ENCODE data around the gene IKZF2. TPM values are rescaled to one million over a fixed set of nuclear protein-coding genes. Genes with fewer than 3 reads are reported as not detected.

The IKZF2 gene
- total and polyA plus RNA-seq, 9 donors, result 0.52 to 7.4 (median 5.0) TPM

DNA sequence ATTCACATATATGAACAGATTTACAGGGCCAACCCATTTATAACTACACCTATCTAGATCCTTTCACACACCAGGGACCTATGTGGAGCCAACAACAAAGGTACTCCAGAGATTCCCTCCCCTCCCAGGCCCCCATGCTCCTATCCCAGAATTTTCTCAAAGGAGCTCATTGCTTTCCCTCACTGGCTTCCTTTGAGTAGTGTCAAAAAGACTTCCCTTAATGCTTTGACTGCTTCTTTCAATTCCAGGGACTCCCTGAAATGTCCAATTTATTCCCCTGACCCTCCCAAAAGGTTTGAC is 46.6 kb downstream of the IKZF2 start:
- Histone ChIP-seq H3K27ac (no peak overlapping the region), H3K4me1 (ENCODE audit: insufficient read depth) (peaks cover 1% of the 10 kb centered on the region), H3K36me3 (no peaks in the 10 kb centered on the region), H3K9me3 (no peaks in the 10 kb centered on the region), H3K27me3 (no peaks in the 10 kb centered on the region), H3K4me3 (no peak overlapping the region)
- intact Hi-C loops (cut with DNase I), result no loop called here
- TF ChIP-seq CTCF (IDR thresholded peaks at IDR 0.05) (no peak), POLR2A (IDR thresholded peaks at IDR 0.05) (no peak), EP300 (IDR thresholded peaks at IDR 0.05) (no peak)
- no peak for DNase-seq

DNA sequence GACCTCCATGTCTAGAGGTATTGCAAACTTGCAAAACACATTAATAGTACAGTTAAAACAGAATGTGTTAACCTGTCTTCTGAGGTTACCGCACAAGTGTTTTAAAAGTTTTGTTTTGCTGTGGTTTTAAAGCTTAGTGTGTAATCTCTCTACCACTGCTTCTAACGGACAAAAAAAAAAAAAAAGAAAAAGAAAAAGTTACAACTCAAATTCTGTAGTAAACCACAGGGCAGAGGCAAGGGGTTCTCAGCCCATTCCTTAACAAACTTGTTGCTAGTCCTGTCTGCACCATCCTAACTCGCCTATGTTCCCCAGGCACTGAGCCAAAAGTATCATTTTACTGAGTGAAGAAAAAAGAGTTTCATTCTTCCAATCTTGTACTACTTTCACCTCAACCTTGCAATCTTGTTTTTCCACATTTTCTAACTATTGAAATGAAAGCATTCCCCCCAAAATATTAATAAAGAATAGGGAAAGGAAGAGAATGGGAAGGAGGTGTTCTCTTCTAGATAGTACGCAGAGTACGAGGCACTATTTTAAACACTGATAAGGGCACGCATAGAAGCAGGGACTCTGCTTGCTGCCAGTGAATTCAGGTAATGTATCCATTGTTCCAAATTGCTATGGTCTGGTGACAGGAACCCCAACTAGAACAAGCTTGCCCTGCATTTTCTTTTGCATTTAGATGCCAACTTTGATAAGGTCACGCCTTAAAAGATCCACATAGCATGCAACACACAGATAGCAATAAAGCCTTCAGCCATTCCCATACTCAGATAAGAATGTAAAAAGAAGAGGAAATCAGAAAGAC is 47.1 kb downstream of the IKZF2 start:
- H3K9me3 ChIP-seq, result no peaks in the 10 kb centered on the region
- H3K27ac ChIP-seq, result no peak overlapping the region
- no peaks in the 10 kb centered on the region for H3K36me3 ChIP-seq
- no peaks in the 10 kb centered on the region for H3K27me3 ChIP-seq
- no peak for TF ChIP-seq EP300 (IDR thresholded peaks at IDR 0.05)
- no peak for TF ChIP-seq POLR2A (IDR thresholded peaks at IDR 0.05)
- no peak for TF ChIP-seq CTCF (IDR thresholded peaks at IDR 0.05)
- H3K4me3 ChIP-seq, result no peak overlapping the region
- no peak for DNase-seq
- WGBS, 3 donors, result 26 to 43% (median 37%) methylated on average over 7 of the region's 7 CpGs
- peaks cover 1% of the 10 kb centered on the region for H3K4me1 ChIP-seq (ENCODE audit: insufficient read depth)
- intact Hi-C loops (cut with DNase I), result no loop called here

GRCh38 chr2:213101692-213102460 is 49.5 kb downstream of the IKZF2 start:
- TF ChIP-seq POLR2A (IDR thresholded peaks at IDR 0.05) (no peak), EP300 (IDR thresholded peaks at IDR 0.05) (no peak), CTCF (IDR thresholded peaks at IDR 0.05) (no peak)
- H3K4me3 ChIP-seq, result no peak overlapping the region
- intact Hi-C loops (cut with DNase I), result no loop called here
- H3K27ac ChIP-seq, result no peak overlapping the region
- DNase-seq, result no peak
- no peaks in the 10 kb centered on the region for H3K9me3 ChIP-seq
- no peaks in the 10 kb centered on the region for H3K27me3 ChIP-seq
- peaks cover 1% of the 10 kb centered on the region for H3K4me1 ChIP-seq (ENCODE audit: insufficient read depth)
- WGBS, 3 donors, result 93 to 96% (median 93%) methylated on average over 5 of the region's 5 CpGs
- no peaks in the 10 kb centered on the region for H3K36me3 ChIP-seq

- Histone ChIP-seq H3K9me3 (no peaks in the 10 kb centered on the region), H3K27me3 (no peaks in the 10 kb centered on the region), H3K4me3 (no peak overlapping the region), H3K36me3 (no peaks in the 10 kb centered on the region), H3K4me1 (ENCODE audit: insufficient read depth) (peaks cover 1% of the 10 kb centered on the region), H3K27ac (no peak overlapping the region)
- TF ChIP-seq POLR2A (IDR thresholded peaks at IDR 0.05) (no peak), EP300 (IDR thresholded peaks at IDR 0.05) (no peak), CTCF (IDR thresholded peaks at IDR 0.05) (no peak)
- no peak for DNase-seq
- 86 to 96% (median 96%) methylated on average over 1 of the region's 1 CpG for WGBS, 3 donors
- intact Hi-C loops (cut with DNase I), result no loop called here
These were observed 50.3 kb downstream of the IKZF2 start for GRCh38 chr2:213101109-213101508.

Measured in ovary (tissue), 9 donors.